RCC 7860 (cell line): ENCODE measurements around the gene SLC46A2.

Source experiments
- DNase-seq: peaks from one replicate; pipeline ENCODE4 v3.0.0-alpha.2; 2015; ENCODE audit warnings: low spot score
- FAIRE-seq: peaks from 2 replicates; lab custom pipeline; 2012; peaks lifted over from hg19 to GRCh38; lab: Jason Lieb, UNC

Gene SLC46A2, protein sequence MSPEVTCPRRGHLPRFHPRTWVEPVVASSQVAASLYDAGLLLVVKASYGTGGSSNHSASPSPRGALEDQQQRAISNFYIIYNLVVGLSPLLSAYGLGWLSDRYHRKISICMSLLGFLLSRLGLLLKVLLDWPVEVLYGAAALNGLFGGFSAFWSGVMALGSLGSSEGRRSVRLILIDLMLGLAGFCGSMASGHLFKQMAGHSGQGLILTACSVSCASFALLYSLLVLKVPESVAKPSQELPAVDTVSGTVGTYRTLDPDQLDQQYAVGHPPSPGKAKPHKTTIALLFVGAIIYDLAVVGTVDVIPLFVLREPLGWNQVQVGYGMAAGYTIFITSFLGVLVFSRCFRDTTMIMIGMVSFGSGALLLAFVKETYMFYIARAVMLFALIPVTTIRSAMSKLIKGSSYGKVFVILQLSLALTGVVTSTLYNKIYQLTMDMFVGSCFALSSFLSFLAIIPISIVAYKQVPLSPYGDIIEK

GRCh38 chr9:112890106-112891081 lies at the start of gene SLC46A2:
TSS of gene SLC46A2 (minus strand) at chr9:112890876. CDS start at chr9:112890681, 195 bp downstream.
- DNase-seq (no peak), FAIRE-seq (no peak)

- FAIRE-seq (no peak), DNase-seq (no peak)
Observed at GRCh38 chr9:112939418-112939817, 48.7 kb upstream of the SLC46A2 start.

- no peak for FAIRE-seq
- no peak for DNase-seq
Observed at GRCh38 chr9:112933696-112934095, 43.0 kb upstream of the SLC46A2 start.

DNA sequence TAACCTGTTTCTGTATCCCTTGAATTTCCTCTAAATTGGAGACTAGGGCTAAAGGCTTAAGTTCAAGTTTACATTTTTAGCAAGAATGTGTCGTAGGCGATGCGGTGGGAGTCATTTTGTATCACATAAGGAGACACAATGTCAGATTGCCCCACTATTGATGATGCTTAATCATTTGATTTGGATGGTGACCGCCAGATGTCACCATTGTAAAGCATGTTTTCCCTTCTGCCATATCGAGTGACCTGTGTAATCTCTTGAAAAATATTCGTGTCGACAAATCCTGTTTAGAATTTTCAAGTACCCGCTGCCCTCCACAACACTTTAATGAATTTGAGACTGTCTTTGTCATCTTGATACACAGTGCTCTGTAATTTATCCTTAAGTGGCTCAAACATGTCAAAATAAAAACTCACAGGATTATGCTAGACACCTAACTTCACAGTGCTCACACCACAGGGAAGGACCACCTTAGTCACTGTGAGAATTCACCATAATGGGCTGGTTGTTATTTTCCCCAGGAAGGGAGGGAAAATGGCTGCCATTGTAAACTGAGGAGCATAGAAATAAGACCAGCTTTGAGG lies 34.5 kb upstream of the SLC46A2 start:
- FAIRE-seq (no peak), DNase-seq (peak; percentile 21)

DNA sequence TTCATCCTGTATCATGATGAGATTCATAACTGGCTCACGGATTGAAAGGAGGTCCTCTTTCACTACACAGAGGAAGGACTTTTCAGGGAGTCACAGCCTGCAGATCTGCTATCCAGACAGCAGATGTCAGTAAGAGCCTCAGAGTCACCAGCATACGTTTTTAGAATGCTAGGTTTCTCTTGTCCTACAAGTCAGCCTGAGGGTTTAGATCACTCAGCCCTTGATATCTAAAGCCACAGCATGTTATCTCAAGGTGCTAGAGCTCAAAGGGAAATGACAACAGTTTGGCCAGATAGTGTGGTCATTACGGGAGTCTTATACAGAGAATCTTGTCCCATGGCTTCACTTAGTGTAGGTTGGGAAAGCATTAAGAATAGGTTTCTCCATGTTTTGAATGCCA lies 30.9 kb upstream of the SLC46A2 start:
- no peak for FAIRE-seq

GRCh38 chr9:112917987-112918362 lies 27.3 kb upstream of the SLC46A2 start:
- DNase-seq (no peak), FAIRE-seq (no peak)

More for the DNA sequence above, 30.9 kb upstream of the SLC46A2 start:
- peak; percentile 37 for DNase-seq

- no peak for DNase-seq
- FAIRE-seq = no peak
Observed at GRCh38 chr9:112917047-112917986, 26.6 kb upstream of the SLC46A2 start.

- DNase-seq = no peak
- FAIRE-seq = no peak
Observed at GRCh38 chr9:112914524-112914923, 23.8 kb upstream of the SLC46A2 start.

DNA sequence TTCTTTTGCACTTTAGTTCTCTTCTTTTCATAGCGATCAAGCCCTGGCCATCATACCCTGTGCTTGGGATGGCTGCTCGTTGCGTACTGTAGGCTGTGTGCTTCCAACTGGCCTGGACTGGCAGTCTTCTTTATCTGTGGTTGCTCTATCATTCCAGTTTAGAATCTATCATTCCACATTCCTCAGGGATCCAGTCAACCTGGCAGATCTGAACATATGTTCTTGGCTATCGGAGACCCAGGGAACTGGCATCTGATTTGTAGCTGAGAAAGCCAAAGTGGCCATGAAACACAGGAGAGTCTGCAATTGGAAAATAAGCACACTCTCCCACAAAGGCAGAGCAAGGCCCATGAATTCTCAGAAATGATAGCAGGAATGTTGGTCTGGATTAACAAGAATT lies 22.6 kb upstream of the SLC46A2 start:
- FAIRE-seq = no peak
- no peak for DNase-seq

- no peak for DNase-seq
- no peak for FAIRE-seq
Observed at GRCh38 chr9:112912636-112913035, 22.0 kb upstream of the SLC46A2 start.

GRCh38 chr9:112911736-112912135 lies 21.1 kb upstream of the SLC46A2 start:
- FAIRE-seq (no peak), DNase-seq (no peak)

DNA sequence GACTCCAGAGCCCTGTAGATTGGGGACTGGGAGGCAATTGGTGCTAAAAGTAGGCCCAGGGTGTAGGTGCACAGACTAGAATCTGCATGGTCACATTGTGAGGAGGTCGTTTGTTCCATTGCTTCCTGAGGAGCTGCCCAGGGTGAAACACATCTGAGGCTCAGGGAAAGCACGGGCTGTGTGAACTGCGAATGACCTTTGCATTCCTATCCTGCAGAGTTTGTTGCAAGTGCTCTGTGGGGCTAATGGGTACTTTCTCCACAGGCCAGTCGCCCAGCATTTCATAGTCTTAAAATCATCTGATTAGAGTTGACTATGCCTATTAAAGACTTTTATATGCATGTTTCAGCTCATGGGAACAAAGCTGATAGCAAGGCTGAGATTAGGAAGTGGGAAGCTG lies 14.4 kb upstream of the SLC46A2 start:
- DNase-seq (no peak), FAIRE-seq (no peak)

GRCh38 chr9:112900901-112901300 lies 10.2 kb upstream of the SLC46A2 start:
- FAIRE-seq (no peak), DNase-seq (no peak)

DNA sequence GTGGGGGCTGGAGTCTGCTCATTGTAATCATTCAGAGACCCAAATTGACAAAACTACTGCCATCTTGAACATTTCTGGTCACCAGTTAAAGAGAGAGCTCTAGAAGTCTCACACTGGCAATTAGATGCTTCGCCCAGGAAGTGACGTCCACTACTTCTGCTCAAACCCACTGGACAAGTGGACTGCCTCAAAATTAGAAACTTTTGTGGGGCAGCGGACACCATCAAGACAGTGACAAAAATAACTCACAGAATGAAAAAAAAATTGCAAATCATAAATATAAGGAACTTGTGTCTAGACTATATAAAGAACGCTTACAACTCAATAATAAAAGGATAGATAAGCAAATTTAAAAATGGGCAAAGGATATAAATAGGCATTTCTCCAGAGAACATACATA lies 9.8 kb upstream of the SLC46A2 start:
- FAIRE-seq = no peak
- DNase-seq = no peak

- FAIRE-seq (no peak), DNase-seq (no peak)
Observed at GRCh38 chr9:112898872-112899311, 8.2 kb upstream of the SLC46A2 start.

- DNase-seq (no peak), FAIRE-seq (no peak)
Observed at GRCh38 chr9:112896131-112896530, 5.5 kb upstream of the SLC46A2 start.

DNA sequence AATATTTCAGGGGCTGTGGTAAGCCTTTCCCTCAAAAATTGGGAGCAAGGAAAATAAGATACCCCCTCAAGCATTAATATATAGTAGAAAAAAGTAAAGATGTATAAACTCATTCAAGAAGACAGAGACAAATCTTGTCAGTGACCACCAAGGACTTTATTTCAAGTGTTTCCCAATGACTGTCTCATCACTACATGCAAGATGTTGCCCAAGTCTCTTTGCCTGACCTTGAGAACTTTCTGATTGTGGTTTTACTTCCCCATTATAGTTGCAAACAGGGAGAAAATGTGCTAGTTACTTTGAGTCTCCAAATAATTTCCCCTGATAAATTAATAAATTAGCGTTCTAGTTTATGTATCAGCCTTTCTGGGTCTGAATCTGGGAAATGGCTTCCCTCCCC lies 4.0 kb upstream of the SLC46A2 start:
- no peak for FAIRE-seq

GRCh38 chr9:112894041-112894440 lies 3.4 kb upstream of the SLC46A2 start:
- FAIRE-seq (no peak), DNase-seq (no peak)

More for the DNA sequence above, 4.0 kb upstream of the SLC46A2 start:
- DNase-seq = no peak

DNA sequence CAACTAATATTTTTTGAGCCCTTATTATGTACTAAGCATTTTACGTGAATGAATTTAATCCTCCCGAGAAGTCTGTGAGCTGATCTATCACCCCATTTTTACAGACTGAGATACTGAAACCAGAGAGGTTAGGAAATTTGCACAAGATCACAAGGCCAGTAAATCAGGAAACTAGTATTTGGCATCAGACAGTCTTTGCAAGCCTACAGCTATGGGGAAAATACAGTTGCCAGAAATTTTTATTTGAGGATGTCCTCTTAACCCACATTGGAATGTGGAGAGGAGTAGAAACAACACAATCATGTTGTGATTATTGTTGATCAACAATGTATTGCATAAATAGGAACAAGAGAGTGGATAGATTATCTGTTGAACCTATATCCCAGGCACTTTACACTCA lies 2.3 kb upstream of the SLC46A2 start:
- FAIRE-seq (no peak), DNase-seq (no peak)

- DNase-seq (no peak), FAIRE-seq (no peak)
Observed at GRCh38 chr9:112891521-112891920, 845 bp upstream of the SLC46A2 start.
